Activated effector memory CD4-positive, alpha-beta T cell treated with Interleukin-2 at 50 U/mL for 16 hours (primary cell): Measurements from ENCODE around the gene PPP1R13B.
"Not testable (repeated sequence)": the region's sequence is repeated elsewhere in the genome, so short reads cannot be mapped to it uniquely, and the experiment has no call there.

Experiments
- DNase-seq: peaks from one replicate; pipeline ENCODE4 v3.0.0-alpha.2; 2020

Gene PPP1R13B

GRCh38 chr14:103858063-103858781 is 10.8 kb upstream of the PPP1R13B start:
- no peak for DNase-seq

- DNase-seq: no peak
Observed at GRCh38 chr14:103857256-103857655, 9.9 kb upstream of the PPP1R13B start.

GRCh38 chr14:103856607-103857006 is 9.2 kb upstream of the PPP1R13B start:
- no peak for DNase-seq

GRCh38 chr14:103856105-103856504 is 8.7 kb upstream of the PPP1R13B start:
- no peak for DNase-seq

GRCh38 chr14:103855734-103856095 is 8.3 kb upstream of the PPP1R13B start:
- DNase-seq: no peak

- no peak for DNase-seq
Observed at GRCh38 chr14:103854822-103855733, 7.7 kb upstream of the PPP1R13B start.

- no peak for DNase-seq
Observed at GRCh38 chr14:103854017-103854808, 6.8 kb upstream of the PPP1R13B start.

GRCh38 chr14:103849151-103849886 is 1.9 kb upstream of the PPP1R13B start:
- DNase-seq: no peak

- DNase-seq: no peak
Observed at GRCh38 chr14:103848175-103849077, 1.1 kb upstream of the PPP1R13B start.

- peak; percentile 13 for DNase-seq
Observed at GRCh38 chr14:103846543-103847450, 578 bp downstream of the PPP1R13B start.

- DNase-seq: no peak
Observed at GRCh38 chr14:103846097-103846496, 1.3 kb downstream of the PPP1R13B start.

- no peak for DNase-seq
Observed at GRCh38 chr14:103845327-103845726, 2.0 kb downstream of the PPP1R13B start.

GRCh38 chr14:103841265-103841664 is 6.1 kb downstream of the PPP1R13B start:
- DNase-seq: not testable (repeated sequence)

- DNase-seq: no peak
Observed at GRCh38 chr14:103840014-103840413, 7.4 kb downstream of the PPP1R13B start.

- DNase-seq: no peak
Observed at GRCh38 chr14:103839579-103839978, 7.8 kb downstream of the PPP1R13B start.

GRCh38 chr14:103838117-103838516 is 9.3 kb downstream of the PPP1R13B start:
- no peak for DNase-seq

GRCh38 chr14:103836976-103837725 is 10.2 kb downstream of the PPP1R13B start:
- no peak for DNase-seq

GRCh38 chr14:103834956-103835355 is 12.4 kb downstream of the PPP1R13B start:
- no peak for DNase-seq

GRCh38 chr14:103833711-103834110 is 13.7 kb downstream of the PPP1R13B start:
- DNase-seq: no peak

GRCh38 chr14:103832046-103832445 is 15.3 kb downstream of the PPP1R13B start:
- DNase-seq: no peak
